ENCODE data around the gene CCDC184.

DNA sequence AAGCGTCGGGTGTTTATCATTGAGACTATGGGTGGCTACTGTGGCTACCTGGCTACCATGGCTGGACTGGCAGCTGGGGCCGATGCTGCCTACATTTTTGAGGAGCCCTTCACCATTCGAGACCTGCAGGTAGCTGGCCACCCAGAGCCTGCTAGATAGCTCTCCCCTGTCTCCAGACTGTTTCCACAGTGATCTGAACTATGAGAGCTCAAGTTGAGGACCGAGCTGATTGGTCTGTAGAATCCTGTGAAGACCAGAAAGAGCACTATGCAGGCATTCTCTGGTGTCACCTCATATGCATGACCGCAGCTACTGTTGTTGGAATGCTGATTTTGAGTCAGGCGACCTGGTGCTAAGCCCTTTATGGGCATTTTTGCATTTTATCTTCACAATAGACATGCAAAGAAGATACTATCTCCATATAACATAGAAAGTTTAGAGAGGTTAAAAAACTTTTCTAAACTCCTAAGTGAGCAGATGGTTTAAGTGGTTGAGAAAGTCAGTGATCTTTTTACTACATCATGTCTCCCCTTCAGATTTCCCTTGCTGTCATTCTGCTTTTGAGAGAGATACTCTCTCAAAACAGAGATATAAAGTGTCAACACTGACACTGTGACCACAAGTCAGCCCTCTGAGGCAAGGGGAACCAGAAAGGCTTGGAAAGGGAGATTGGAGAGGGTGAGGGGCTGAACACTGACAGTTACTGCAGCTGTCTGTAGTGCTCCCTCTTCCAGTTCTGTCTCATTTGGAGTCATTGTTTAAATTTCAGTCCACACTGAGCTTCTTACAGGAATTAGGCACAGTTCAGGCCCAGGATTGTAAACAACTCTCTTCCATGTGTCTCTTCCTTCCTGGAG is 40.4 kb upstream of the CCDC184 start:
- TF ChIP-seq, protein P1, sequence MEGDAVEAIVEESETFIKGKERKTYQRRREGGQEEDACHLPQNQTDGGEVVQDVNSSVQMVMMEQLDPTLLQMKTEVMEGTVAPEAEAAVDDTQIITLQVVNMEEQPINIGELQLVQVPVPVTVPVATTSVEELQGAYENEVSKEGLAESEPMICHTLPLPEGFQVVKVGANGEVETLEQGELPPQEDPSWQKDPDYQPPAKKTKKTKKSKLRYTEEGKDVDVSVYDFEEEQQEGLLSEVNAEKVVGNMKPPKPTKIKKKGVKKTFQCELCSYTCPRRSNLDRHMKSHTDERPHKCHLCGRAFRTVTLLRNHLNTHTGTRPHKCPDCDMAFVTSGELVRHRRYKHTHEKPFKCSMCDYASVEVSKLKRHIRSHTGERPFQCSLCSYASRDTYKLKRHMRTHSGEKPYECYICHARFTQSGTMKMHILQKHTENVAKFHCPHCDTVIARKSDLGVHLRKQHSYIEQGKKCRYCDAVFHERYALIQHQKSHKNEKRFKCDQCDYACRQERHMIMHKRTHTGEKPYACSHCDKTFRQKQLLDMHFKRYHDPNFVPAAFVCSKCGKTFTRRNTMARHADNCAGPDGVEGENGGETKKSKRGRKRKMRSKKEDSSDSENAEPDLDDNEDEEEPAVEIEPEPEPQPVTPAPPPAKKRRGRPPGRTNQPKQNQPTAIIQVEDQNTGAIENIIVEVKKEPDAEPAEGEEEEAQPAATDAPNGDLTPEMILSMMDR (IDR thresholded peaks at IDR 0.05), result no peak
- no peak for TF ChIP-seq POLR2A (IDR thresholded peaks at IDR 0.05)

Data from adrenal gland (tissue), 5 donors.